Measurements from ENCODE around the gene ABCB8. TPM values are rescaled to one million over a fixed set of nuclear protein-coding genes. Genes with fewer than 3 reads are reported as not detected.
A peak's percentile ranks its signal among the peaks of the same experiment; 100 is the strongest.

The ABCB8 gene
- total RNA-seq, 1 donor = 27.5 TPM

DNA sequence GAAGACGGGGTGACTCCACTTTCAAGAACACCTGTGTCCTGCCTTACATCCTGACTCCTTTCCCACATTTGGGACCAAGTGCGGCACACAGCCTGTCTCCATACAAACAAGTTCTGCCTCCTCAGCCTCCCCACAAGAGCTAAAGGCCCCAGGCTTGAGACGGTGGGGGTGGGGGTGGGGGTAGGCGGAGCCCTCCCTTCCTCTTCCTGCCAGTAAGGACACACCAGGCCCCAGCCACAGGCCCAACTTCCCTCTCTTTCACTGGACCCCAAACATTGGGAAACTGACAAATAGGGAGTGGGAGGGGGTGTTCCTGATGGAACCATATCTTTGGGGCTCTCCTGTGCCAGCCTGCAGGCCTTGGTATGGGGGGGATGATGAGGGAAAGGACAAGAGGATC, 24.8 kb downstream of the ABCB8 start:
- no peak for DNase-seq (ENCODE audit: low read depth in 2 of 3, low spot score in 2 of 3)

GRCh38 chr7:151053751-151054150, 25.5 kb downstream of the ABCB8 start:
- no peak for DNase-seq (ENCODE audit: low read depth in 2 of 3, low spot score in 2 of 3)

DNA sequence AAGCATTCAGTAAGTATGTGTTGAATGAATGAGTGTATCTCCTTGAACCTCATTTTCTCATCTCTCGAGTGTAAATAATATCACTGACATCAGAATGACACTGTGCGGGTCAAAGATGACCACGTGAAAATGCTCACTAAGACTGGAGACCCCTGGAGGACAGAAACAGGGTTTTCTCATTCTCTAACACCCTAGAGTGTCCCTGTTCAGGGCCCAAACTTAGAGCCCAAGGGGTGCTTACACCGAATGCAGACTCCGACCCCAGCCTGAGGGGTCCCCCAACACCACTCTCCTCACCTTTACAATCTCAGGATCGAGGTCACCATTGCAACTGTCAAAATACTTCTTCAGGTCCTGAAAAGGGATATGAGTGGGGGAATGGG, 28.0 kb downstream of the ABCB8 start:
- DNase-seq (ENCODE audit: low read depth in 2 of 3, low spot score in 2 of 3) = no peak

GRCh38 chr7:151056666-151057505, 28.6 kb downstream of the ABCB8 start:
- DNase-seq (ENCODE audit: low read depth in 2 of 3, low spot score in 2 of 3) = no peak

DNA sequence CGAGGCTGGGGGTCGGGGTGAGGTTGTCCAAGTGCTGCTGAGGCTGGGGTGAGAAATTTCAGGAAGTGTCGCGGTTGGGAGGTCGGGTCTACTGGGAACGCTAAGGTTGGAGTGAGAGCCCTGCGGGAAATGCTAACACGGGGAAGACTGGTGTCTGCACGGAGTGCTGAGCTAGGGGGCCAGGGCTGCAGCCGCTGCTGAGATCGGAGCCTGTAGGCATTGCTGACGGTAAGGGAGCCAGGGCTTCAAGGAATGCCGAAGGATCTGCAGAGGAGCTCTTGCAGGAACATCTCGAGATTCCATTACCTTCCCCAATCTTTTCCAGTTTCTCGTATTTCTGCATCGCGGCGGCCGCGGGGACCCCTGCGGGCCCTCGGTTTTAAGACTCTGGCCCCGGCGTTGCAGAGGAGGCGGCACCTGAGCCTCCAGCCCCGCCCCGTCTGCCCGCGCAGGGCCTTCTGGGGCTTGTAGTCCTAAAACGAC, 29.3 kb downstream of the ABCB8 start, which contains the start of gene CDK5:
Gene CDK5, minus strand, starts transcription at position 392 of the 483 bp plus-strand sequence. Its CDS starts 49 bp downstream, at position 343.
- DNase-seq (ENCODE audit: low read depth in 2 of 3, low spot score in 2 of 3) = no peak

DNA sequence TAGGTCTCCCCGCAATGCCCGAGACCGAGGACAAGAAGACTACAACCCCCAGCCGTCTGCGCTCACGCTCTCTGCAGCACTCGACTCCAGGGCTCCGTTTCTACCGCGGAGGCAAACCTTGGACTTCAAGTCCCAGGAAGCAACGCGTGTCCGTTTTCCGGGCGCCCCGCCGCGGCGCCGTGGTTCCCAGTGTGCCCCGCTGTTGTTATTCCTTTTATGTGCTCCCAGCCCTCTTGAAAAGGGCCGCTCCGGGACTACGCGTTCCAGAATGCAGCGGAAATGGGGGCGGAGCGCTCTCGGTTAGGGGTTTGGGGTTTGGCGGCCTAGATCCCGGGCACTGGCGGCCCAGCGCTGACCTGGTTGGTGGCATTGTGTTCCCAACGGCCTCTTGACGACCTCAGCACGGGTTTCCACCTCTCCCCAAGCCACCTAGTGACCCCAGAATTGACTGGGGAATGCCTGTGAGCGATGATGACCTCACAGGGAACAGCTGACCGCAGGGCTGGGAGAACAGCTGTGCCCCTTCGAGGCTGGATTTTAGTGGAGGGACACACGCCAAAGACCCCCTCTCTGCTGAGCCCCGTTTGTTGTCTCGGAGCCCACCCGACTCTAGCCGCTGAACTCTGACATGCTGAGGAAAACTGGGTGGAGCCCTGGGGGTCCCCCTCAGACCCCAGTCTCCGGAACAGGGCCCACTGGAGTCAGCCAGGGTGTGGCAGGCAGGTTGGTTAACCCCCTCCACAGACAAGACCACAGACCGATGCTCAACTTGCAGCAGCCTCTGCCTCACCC, 29.9 kb downstream of the ABCB8 start:
- DNase-seq (ENCODE audit: low read depth in 2 of 3, low spot score in 2 of 3) = peak; percentile 92 to 99 (median 99)

DNA sequence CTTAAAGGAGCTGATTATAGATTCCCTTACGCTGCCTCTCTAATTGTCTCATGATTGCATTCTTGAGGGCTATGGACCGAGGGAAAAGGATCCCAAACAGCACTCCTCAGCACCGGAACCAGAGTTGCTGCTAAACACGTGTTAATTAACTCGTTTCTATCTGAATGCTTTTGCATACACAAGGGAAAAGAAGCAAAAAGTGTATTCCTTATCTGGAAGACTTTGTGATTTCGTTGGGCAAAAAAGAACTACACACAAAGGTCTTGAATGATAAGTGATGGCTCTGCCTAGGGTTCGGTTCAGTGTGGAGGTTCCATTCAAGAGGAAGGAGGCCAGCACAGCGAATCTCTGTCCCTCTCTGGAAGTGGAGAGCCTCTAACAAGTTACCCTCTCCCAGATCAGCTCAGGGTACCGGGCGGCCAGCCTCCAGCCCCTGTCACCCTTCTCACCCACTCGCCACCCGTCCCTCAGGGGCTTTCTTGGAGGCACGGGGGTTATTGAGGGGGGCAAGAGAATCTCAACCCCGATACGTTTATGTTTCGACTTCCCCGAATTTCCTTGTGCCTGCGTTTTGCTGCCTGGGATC, 30.6 kb downstream of the ABCB8 start:
- no peak for DNase-seq (ENCODE audit: low read depth in 2 of 3, low spot score in 2 of 3)

DNA sequence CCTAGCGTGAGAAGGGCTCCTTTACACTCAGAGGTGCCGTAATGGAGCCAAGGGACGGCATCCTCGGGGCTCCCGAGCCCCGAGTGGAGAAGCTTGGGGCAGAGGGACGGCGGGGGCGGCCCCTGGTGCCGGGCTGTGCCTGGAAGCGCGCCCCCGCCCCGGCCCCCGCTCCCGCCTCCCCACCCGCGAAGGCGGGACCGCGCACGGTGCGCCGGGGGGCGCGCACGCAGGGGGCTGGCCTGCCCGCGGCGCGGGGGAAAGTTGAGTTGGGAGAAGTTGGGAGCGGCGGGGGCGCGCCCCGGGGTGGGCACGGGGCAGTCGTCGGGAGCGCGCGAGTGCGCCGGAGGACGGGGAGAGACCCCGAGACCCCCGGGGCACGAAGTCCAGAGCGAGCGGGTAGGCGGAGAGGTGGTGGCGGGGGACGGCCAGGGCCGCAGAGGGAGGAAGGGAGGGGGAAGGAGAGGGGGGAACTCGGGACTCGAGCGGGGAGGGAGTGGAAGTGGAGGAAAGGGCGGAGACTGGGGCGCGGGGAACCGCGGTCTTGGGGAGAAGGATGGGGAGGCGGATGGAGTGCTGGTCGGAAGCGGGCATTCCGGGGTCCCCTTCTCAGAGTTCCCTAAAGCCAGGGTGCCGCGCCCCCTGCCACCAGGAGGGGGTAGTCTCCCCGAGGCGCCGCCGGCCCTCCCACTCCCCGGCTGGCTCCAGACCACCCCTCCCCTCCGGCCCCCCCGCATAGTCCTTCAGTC, 31.3 kb downstream of the ABCB8 start, which contains the start of gene SLC4A2:
Gene SLC4A2, plus strand, starts transcription at position 223 of the 746 bp plus-strand sequence. CDS start 2,399 bp downstream, outside the sequence.
- DNase-seq (ENCODE audit: low read depth in 2 of 3, low spot score in 2 of 3) = peak in 2 of 3 donors; percentile 63 to 74

DNA sequence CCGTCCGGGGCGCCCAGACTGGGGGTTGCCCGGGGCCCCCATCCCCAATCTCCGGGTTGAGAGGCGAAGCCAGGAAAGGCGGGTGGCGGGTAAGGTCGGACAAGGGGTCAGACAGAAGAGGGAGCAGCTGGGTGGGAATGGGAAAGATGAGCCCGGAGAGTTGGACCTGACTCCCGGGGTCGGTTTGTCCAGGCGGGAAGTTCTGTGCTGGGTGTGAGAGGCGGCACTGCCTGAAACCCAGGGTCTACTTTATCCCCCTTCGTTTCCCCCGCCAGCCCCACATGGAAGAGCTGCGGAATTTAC, 31.8 kb downstream of the ABCB8 start:
- DNase-seq (ENCODE audit: low read depth in 2 of 3, low spot score in 2 of 3) = no peak

DNA sequence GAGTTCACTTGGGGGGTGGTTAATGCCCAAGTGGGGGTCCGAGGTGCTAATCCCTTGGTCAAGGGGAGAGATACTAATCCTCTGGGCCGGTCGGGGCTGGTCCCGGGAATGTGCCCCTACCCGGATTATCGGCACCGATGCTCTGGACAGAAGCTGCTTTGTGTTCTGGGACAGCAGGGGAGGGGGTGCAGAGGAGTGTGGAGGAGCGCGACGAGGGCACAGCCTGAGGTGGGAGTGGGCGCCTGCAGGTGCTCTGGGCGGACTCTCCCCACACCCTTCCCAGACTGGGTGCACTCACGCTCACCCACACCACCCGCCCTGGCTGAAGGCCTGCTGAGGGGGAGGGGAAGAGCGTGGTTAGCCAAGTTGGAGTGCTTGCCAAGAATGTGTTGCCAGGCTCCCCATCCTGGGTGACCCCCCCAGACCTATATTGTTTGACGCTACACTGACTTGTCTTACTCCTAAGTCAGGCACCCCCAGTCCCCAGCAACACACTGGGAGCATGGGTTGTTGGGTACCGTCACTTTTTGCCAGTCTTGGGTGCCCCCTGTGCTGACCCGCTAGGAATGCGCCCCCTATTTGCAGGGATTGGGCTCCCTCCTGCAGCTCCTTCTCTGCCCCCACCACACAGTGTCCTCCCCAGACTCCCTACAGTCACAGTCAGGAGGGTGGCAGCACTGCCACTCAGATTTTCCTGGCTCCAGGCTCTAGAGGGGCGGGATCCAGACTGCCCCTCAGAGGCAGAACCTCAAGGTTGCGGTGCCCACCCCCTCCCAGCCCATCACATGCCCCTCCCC, 32.4 kb downstream of the ABCB8 start:
- peak in 1 of 3 donors; percentile 24 for DNase-seq (ENCODE audit: low read depth in 2 of 3, low spot score in 2 of 3)

- DNase-seq (ENCODE audit: low read depth in 2 of 3, low spot score in 2 of 3) = no peak
Observed at GRCh38 chr7:151061213-151062110, 33.2 kb downstream of the ABCB8 start.

GRCh38 chr7:151062111-151062398, 33.8 kb downstream of the ABCB8 start:
- no peak for DNase-seq (ENCODE audit: low read depth in 2 of 3, low spot score in 2 of 3)

- DNase-seq (ENCODE audit: low read depth in 2 of 3, low spot score in 2 of 3) = no peak
Observed at GRCh38 chr7:151062399-151063211, 34.4 kb downstream of the ABCB8 start.

GRCh38 chr7:151063212-151063561, 34.9 kb downstream of the ABCB8 start:
- DNase-seq (ENCODE audit: low read depth in 2 of 3, low spot score in 2 of 3) = no peak

- no peak for DNase-seq (ENCODE audit: low read depth in 2 of 3, low spot score in 2 of 3)
Observed at GRCh38 chr7:151064454-151064853, 36.2 kb downstream of the ABCB8 start.

DNA sequence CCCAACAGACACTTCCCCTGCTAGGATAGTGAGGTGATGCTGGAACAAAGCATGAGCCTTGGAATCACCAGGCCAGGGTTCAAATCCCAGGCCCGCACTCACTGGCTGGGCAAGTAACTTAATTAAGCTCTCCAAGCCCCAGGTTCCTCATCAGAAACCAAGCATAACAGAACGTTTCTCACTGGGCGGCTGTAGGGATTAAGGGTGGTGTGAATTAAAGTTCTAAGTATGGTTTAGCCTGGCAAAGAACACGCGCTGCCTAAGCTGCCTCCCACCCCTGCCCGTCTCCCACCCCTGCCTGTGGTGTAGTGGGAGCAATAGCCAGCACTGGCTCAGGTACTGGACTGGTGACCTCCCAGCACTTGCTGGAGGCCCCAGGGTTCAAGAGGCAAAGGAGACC, 36.7 kb downstream of the ABCB8 start:
- no peak for DNase-seq (ENCODE audit: low read depth in 2 of 3, low spot score in 2 of 3)

GRCh38 chr7:151065516-151065915, 37.3 kb downstream of the ABCB8 start:
- DNase-seq (ENCODE audit: low read depth in 2 of 3, low spot score in 2 of 3) = no peak

GRCh38 chr7:151066273-151066974, 38.2 kb downstream of the ABCB8 start:
- no peak for DNase-seq (ENCODE audit: low read depth in 2 of 3, low spot score in 2 of 3)
